Lung (tissue), 12 donors: ENCODE data around the gene YWHAQ. TPM values are rescaled to one million over a fixed set of nuclear protein-coding genes. Genes with fewer than 3 reads are reported as not detected.

Experiments
- ATAC-seq: fragments of 200-7000 bp; cut with Tn5 transposase; one replicate; pipeline ENCODE4 v1.9.1; 2020; ENCODE audit warnings: moderate number of reproducible peaks; ENCODE audit not compliant: insufficient read depth, low FRiP score
- DNase-seq, 3 donors: peaks; one replicate each; pipeline ENCODE4 v3.0.0-alpha.2; 2013 to 2017
- H3K27ac ChIP-seq, 2 donors: one replicate each; pipeline ENCODE4 v1.5.1; 2013; ENCODE audit warnings: mild to moderate bottlenecking in 2 of 2, moderate library complexity in 2 of 2, control low read depth in 1 of 2, inconsistent platforms in 1 of 2, low read depth in 1 of 2, low read length in 1 of 2
- H3K27me3 ChIP-seq, 3 donors: one replicate each; pipeline ENCODE4 v1.5.1; 2013; ENCODE audit warnings: low read length in 2 of 3; ENCODE audit not compliant: control insufficient read depth in 3 of 3, insufficient read depth in 3 of 3
- H3K36me3 ChIP-seq, 4 donors: one replicate each; pipeline ENCODE4 v1.5.1; 2013; ENCODE audit warnings: low read length in 4 of 4, mild to moderate bottlenecking in 1 of 4, moderate library complexity in 1 of 4; ENCODE audit not compliant: control insufficient read depth in 4 of 4, insufficient read depth in 4 of 4
- H3K4me1 ChIP-seq, 5 donors: one replicate each; pipeline ENCODE4 v1.5.1; 2013; ENCODE audit warnings: low read length in 5 of 5, mild to moderate bottlenecking in 2 of 5, moderate library complexity in 1 of 5; ENCODE audit not compliant: control insufficient read depth in 5 of 5, insufficient read depth in 5 of 5
- H3K4me3 ChIP-seq: one replicate; pipeline ENCODE4 v1.5.1; 2013; ENCODE audit warnings: mild to moderate bottlenecking, control low read depth, moderate library complexity
- H3K9ac ChIP-seq, 2 donors: one replicate each; pipeline ENCODE4 v1.5.1; 2013; ENCODE audit warnings: low read length in 2 of 2, control low read depth in 1 of 2; ENCODE audit not compliant: insufficient read depth in 1 of 2
- H3K9me3 ChIP-seq, 4 donors: one replicate each; pipeline ENCODE4 v1.5.1; 2013; ENCODE audit warnings: low read length in 3 of 4, mild to moderate bottlenecking in 1 of 4, moderate library complexity in 1 of 4; ENCODE audit not compliant: control insufficient read depth in 4 of 4, insufficient read depth in 3 of 4
- CTCF ChIP-seq: IDR thresholded peaks from 2 replicates; pipeline ENCODE4 v1.5.1; 2012; ENCODE audit warnings: mild to moderate bottlenecking; ENCODE audit errors: control extremely low read depth, extremely low read depth
- WGBS, 2 donors: extraction: QIAGEN DNeasy Blood & Tissue Kit; methylation state at CpG; one replicate each; pipeline ENCODE4 v1.1.7; 2013; 5-methylcytosine and 5-hydroxymethylcytosine counted together
- polyA plus RNA-seq, 2 donors: library from polyadenylated mRNA; stranded (reverse); fragments of 200-250 nt; gene quantifications; one replicate each; pipeline ENCODE4 v1.2.1, GENCODE V29; 2013
- total RNA-seq, 2 donors: library from RNA; depleted of rRNA in 1 of 2; stranded (reverse); fragments of >200 nt in 1 of 2; gene quantifications; one replicate each; pipeline ENCODE4 v1.2.1, GENCODE V29; 2014 to 2021
- donor health status: control.
- donor health status: control.
- donor health status: Bipolar disorder and iron deficiency.
- donor health status: healthy.
- donor health status: DM: yes; HTN: yes; CAD: no.

Gene YWHAQ
- total and polyA plus RNA-seq, 4 donors, result 94.6 to 275 (median 222) TPM

- Histone ChIP-seq H3K4me3 (no peak overlapping the region), H3K36me3 (no peaks in the 10 kb centered on the region), H3K4me1 (peaks cover 0 to 16% (median 0%) of the 10 kb centered on the region in 5 donors), H3K27me3 (no peaks in the 10 kb centered on the region), H3K9me3 (no peaks in the 10 kb centered on the region), H3K9ac (no peak overlapping the region), H3K27ac (peak overlapping the region in 1 of 2 donors; percentile 31)
- WGBS, 2 donors, result 79 to 86% methylated on average over 1 of the region's 1 CpG
- peak in 1 of 3 donors; percentile 21 for DNase-seq
- no peak for TF ChIP-seq CTCF
- ATAC-seq, result no peak
Measured at GRCh38 chr2:9558948-9559381, 71.8 kb downstream of the YWHAQ start.

- Histone ChIP-seq H3K4me1 (peaks cover 0 to 29% (median 11%) of the 10 kb centered on the region in 5 donors), H3K9ac (peak overlapping the region; percentile 73 to 82), H3K9me3 (no peaks in the 10 kb centered on the region), H3K27ac (peak overlapping the region; percentile 98 to 99), H3K4me3 (peak overlapping the region; percentile 49), H3K36me3 (no peaks in the 10 kb centered on the region), H3K27me3 (no peaks in the 10 kb centered on the region)
- no peak for TF ChIP-seq CTCF
- DNase-seq (peak in 2 of 3 donors; percentile 64 to 65), ATAC-seq (peak; percentile 57)
- WGBS, 2 donors, result 0% methylated on average over 25 to 32 of the region's 32 CpGs
Measured at GRCh38 chr2:9556121-9556743, 74.6 kb downstream of the YWHAQ start.

- peaks cover 0 to 29% (median 11%) of the 10 kb centered on the region in 5 donors for H3K4me1 ChIP-seq
- 0% methylated on average over 70 to 73 of the region's 73 CpGs for WGBS, 2 donors
- peak; percentile 16 for TF ChIP-seq CTCF
- H3K36me3 ChIP-seq, result no peaks in the 10 kb centered on the region
- H3K27me3 ChIP-seq, result no peaks in the 10 kb centered on the region
- ATAC-seq, result peak; percentile 96
- DNase-seq, result peak; percentile 95 to 97 (median 96)
- H3K4me3 ChIP-seq, result peak within 1 kb of the TSS; percentile 69
- H3K27ac ChIP-seq, result peak within 1 kb of the TSS; percentile 98 to 99
- H3K9me3 ChIP-seq, result no peaks in the 10 kb centered on the region
- peak within 1 kb of the TSS; percentile 85 to 97 for H3K9ac ChIP-seq
Measured at GRCh38 chr2:9555297-9556120, 75.3 kb downstream of the YWHAQ start, which contains the start of gene ADAM17. TSS of gene ADAM17 (minus strand) at chr2:9555830. CDS start at chr2:9555605, 225 bp downstream.
